ENCODE measurements around the gene KCNC4. TPM values are rescaled to one million over a fixed set of nuclear protein-coding genes. Genes with fewer than 3 reads are reported as not detected.

KCNC4 gene
- polyA plus RNA-seq, 3 donors from 2014 or later, result 0.18 to 0.48 (median 0.47) TPM

DNA sequence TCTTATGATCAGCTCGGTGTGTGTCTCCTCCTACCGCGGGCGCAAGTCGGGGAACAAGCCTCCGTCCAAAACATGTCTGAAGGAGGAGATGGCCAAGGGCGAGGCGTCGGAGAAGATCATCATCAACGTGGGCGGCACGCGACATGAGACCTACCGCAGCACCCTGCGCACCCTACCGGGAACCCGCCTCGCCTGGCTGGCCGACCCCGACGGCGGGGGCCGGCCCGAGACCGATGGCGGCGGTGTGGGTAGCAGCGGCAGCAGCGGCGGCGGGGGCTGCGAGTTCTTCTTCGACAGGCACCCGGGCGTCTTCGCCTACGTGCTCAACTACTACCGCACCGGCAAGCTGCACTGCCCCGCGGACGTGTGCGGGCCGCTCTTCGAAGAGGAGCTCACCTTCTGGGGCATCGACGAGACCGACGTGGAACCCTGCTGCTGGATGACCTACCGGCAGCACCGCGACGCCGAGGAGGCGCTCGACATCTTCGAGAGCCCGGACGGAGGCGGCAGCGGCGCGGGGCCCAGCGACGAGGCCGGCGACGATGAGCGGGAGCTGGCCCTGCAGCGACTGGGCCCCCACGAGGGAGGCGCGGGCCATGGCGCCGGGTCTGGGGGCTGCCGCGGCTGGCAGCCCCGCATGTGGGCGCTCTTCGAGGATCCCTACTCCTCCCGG, 1.5 kb downstream of the KCNC4 start:
- DNase-seq, result peak in 1 of 3 donors; percentile 33
- peak overlapping the region; percentile 76 to 88 (median 86) for H3K4me3 Mint-ChIP-seq

DNA sequence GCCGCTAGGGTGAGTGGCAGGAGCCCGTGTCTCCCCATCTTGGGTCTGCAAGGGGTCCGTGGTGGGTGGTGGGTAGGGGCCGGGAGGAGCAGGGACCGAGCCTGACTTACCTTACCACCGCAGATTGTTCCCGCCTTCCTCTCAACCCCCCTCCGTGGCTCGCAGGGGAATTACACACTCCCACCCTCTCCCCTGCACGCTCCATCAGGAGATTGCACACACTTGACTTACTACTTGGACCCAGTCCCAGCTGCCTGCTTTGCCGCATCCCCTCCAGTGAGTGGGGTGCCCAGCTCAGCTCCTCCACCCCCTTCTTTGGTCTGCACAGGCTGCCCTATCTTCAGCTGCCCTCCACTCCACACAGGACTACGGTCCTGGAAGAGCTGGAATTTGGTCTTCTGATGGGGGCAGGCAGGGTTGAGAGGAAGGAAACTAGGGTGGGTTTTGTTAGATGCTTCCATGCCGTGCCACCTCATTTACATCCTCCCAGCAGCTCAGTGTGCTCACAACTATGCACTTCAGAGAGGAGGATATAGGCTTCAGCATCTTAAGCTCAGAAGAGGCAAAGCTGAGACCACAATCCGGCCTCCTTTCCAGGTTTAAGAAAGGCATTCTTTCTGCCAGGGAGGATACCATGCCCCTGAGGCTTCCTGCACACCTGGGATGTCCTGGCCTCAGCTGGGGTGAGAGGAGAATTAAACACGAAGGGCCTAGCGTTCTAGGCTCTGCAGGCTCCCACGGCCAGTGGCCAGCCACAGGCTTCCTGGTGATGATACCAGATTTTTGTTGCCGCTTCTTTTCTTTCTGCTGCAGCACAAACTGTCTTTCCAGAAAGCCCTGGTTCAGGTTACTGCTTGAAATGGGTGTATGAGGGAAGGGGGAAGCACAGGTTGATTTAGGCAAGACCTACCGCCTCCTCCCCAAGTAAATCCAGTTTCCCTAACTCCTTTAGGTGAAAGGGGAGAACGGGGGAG, 2.3 kb downstream of the KCNC4 start:
- peak overlapping the region; percentile 67 to 70 (median 68) for H3K4me3 Mint-ChIP-seq
- H3K9me3 Mint-ChIP-seq, result peaks cover 0 to 1% (median 0%) of the 10 kb centered on the region in 6 donors
- DNase-seq, result no peak
- H3K27me3 Mint-ChIP-seq (ENCODE audit: low read depth in 3 of 3), result peaks cover 8 to 15% (median 12%) of the 10 kb centered on the region in 3 donors
- H3K36me3 Mint-ChIP-seq, result no peaks in the 10 kb centered on the region
- H3K27ac Mint-ChIP-seq, result peak overlapping the region in 1 of 6 donors; percentile 61
- peaks cover 18 to 19% of the 10 kb centered on the region in 2 donors for H3K4me1 Mint-ChIP-seq

More for the DNA sequence above, 1.5 kb downstream of the KCNC4 start:
- H3K4me1 Mint-ChIP-seq, result peaks cover 19 to 20% of the 10 kb centered on the region in 2 donors
- H3K27me3 Mint-ChIP-seq (ENCODE audit: low read depth in 3 of 3), result peaks cover 8 to 15% (median 13%) of the 10 kb centered on the region in 3 donors
- H3K27ac Mint-ChIP-seq, result peak overlapping the region in 5 of 6 donors; percentile 64 to 82 (median 71)
- no peaks in the 10 kb centered on the region for H3K36me3 Mint-ChIP-seq
- H3K9me3 Mint-ChIP-seq, result peaks cover 0 to 1% (median 0%) of the 10 kb centered on the region in 6 donors

DNA sequence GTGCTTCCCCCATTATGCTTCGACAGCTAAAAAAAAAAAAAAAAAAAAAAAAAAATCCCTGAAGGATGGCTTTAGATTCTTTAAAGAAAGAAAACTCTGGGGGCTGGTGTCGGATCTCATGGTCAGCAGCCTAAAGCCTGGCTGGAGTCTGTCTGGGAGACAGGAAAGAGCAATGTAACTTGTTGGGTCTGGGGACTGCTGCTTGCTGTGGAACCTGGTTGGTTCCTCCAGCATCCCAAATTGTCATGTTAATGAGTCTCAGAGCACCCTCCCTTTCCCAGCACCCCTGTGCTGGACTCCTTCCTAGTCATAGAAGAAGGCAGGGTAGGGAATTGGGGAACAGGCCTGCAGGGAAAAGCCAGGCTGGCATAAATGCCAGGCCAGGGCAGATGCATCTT, 3.0 kb downstream of the KCNC4 start:
- no peak for DNase-seq
- Mint-ChIP-seq H3K9me3 (peaks cover 0 to 1% (median 0%) of the 10 kb centered on the region in 6 donors), H3K27me3 (ENCODE audit: low read depth in 3 of 3) (peaks cover 8 to 15% (median 10%) of the 10 kb centered on the region in 3 donors), H3K4me1 (peaks cover 15 to 16% of the 10 kb centered on the region in 2 donors), H3K36me3 (no peaks in the 10 kb centered on the region), H3K27ac (peak overlapping the region in 1 of 6 donors; percentile 37), H3K4me3 (peak overlapping the region in 4 of 5 donors; percentile 38 to 51 (median 45))

DNA sequence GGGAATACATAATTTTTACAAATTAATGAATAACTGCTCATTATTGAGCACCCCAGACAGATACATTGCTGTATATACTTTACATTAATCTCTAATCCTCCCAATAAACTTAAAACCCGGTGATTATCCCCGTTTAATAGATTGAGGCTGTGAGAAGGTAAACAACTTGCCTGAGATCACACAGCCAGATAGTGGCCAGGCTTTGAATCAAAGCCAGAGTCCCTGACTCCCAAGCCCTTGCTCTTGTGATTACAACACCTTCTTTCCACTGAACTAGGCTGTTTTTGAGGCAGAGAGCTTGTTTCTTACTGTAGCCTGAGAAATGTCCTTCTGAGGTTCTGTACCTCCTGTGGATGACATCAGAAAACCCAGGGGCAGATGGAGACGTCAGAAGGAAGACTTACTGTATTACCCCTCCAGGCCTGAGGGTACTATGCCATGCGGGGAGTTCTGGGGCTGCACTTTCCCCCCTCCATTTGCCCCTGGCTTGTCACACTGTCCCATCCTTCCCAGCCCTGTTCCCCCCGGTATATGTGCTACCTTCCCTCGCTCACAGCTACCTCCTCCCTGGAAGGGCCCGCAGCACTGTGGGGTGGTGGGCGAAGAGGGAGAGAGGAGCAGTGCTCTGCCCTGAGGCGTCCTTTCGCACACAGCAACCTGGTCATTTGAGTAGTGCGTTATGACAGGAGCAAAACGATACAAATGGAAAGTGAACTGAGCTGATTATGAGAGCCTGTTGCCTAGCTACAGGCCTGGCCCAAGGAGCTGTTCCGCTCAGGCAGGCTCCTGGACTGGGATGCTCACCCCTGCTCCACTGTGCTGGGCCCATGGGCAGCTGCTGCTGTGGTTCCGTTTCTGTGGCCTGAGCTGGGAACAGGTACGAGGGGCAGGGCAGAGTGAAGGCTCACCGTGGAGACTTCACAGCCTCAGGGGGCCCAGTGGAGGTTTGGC, 4.6 kb downstream of the KCNC4 start:
- Mint-ChIP-seq H3K27me3 (ENCODE audit: low read depth in 3 of 3) (peaks cover 5 to 10% (median 9%) of the 10 kb centered on the region in 3 donors), H3K27ac (no peak overlapping the region), H3K4me1 (peaks cover 5 to 10% of the 10 kb centered on the region in 2 donors), H3K4me3 (no peak overlapping the region), H3K9me3 (peaks cover 0 to 1% (median 0%) of the 10 kb centered on the region in 6 donors), H3K36me3 (peaks cover 0 to 4% (median 0%) of the 10 kb centered on the region in 3 donors)
- DNase-seq, result no peak

DNA sequence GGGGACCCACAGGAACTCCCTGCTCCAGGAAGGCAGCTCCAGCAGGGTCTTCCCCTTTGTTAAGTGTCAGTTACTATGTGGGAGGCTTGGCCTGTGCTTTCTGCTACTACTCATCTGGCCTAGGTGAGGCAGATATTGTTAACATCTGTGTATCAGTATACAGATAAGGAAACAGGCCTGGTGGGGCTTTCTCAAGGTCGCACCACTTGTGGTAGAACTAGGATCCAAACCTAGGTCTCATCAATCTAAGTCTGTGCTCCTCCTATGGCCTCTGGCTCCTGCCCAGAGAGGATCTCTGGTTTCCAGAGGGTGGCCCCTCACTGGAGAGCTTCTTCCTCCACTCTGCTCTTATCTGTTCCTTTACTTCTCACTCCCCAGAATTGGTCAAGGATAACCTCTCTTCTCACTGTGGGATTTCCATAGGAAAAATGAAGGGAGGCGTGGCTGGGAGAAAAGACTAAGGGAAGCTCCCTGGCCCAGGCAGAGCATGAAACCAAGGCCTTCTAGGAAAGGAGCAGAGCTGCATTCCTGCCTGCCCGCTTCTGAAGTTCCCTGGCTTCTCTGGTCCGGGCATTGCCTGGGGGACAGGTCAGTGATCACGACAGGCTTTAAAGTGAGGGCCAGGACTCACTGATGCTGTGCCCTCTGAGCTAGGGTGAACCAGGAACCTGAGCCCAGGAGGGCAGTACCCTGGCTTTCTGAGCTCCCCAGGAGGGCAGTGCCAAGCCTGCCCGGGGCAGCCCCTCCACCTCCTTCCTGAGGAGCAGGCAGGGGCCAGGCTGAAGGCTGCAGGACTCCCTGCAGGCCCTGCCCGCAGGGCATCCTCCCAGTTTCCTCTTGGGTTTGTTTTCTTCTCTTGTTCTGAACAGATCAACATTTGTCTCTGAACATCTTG, 5.8 kb downstream of the KCNC4 start:
- H3K9me3 Mint-ChIP-seq, result peaks cover 0 to 1% (median 0%) of the 10 kb centered on the region in 6 donors
- no peak overlapping the region for H3K4me3 Mint-ChIP-seq
- peaks cover 4 to 8% (median 8%) of the 10 kb centered on the region in 3 donors for H3K27me3 Mint-ChIP-seq (ENCODE audit: low read depth in 3 of 3)
- peaks cover 0 to 4% (median 0%) of the 10 kb centered on the region in 3 donors for H3K36me3 Mint-ChIP-seq
- H3K4me1 Mint-ChIP-seq, result peaks cover 5 to 9% of the 10 kb centered on the region in 2 donors
- DNase-seq, result no peak
- H3K27ac Mint-ChIP-seq, result no peak overlapping the region

DNA sequence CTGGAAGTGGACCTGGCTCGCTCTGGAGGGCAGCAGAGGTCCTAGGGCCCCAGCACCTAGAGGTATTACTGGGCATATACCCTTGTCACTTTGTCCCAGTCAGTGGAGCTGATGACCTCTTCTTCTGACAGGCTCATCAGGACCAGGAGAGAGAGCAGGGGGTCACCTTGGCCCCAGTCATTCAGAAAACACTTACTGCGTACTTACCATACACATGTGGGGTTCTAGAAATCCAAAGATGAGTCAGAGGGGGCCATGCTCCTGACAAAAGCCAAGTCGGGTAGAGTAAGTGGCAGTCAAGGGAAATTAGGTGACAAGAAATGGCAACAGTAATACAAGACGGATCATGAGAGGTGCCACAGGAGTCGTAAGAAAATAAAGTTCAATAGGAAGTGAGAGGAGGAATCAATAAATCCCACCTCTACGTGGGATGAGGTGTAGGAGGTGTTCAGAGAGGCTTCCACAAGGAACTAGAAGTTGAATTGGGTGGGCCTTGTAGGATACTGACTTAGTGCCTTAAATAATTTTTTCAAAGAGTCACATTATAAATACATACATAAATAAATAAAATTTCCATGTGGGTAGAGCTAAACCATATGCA, 6.8 kb downstream of the KCNC4 start:
- no peak overlapping the region for H3K27ac Mint-ChIP-seq
- peaks cover 4 to 5% of the 10 kb centered on the region in 2 donors for H3K4me1 Mint-ChIP-seq
- peaks cover 3 to 6% (median 4%) of the 10 kb centered on the region in 3 donors for H3K27me3 Mint-ChIP-seq (ENCODE audit: low read depth in 3 of 3)
- H3K4me3 Mint-ChIP-seq, result no peak overlapping the region
- DNase-seq, result no peak
- H3K36me3 Mint-ChIP-seq, result peaks cover 0 to 4% (median 0%) of the 10 kb centered on the region in 3 donors
- H3K9me3 Mint-ChIP-seq, result peaks cover 0 to 1% (median 0%) of the 10 kb centered on the region in 6 donors

DNA sequence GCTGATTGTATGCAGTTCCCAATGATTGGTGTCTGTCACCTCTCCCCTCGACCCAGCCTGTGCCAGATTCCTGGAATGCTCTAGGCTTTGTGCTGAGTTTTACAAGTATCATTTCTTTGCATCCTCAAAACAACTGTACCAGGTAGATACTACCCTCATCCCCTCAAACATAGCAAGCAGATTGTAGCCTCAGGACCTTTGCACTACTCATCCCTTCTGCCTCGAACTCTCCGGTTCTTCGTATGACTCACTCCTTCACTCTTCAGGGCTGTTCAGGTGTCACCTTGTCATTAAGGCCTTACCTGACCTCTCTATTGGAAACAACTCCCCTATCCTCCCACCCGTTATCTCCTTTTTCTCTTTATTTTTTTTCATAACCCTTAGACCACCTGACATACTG, 8.0 kb downstream of the KCNC4 start:
- peaks cover 0 to 4% (median 0%) of the 10 kb centered on the region in 3 donors for H3K36me3 Mint-ChIP-seq
- H3K9me3 Mint-ChIP-seq, result peaks cover 0 to 1% (median 0%) of the 10 kb centered on the region in 6 donors
- no peak for DNase-seq
- peak overlapping the region in 1 of 6 donors; percentile 7 for H3K27ac Mint-ChIP-seq
- H3K4me1 Mint-ChIP-seq, result no peaks in the 10 kb centered on the region
- H3K27me3 Mint-ChIP-seq (ENCODE audit: low read depth in 3 of 3), result peaks cover 0 to 7% (median 4%) of the 10 kb centered on the region in 3 donors
- H3K4me3 Mint-ChIP-seq, result no peak overlapping the region

DNA sequence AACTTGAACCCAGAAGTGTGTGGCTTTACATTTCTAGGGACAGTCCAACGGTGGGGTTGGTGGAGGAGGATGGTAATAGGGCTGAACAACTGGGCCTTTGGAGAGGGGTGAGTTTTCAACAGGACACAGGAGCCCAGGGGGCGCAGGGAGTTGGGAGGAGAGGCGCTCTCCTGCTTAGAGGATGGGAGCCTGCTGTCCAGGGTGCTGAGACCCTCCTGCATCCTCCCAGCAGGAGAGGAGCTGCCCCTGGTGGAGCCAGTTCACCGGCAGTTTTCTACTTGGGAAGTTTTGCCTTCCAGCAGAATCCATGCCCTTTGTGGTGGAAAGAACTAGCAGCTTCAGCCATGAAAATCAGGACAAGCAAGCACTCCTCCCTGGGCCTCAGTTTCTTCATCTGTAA, 8.6 kb downstream of the KCNC4 start:
- no peak overlapping the region for H3K27ac Mint-ChIP-seq
- peaks cover 0 to 4% (median 4%) of the 10 kb centered on the region in 3 donors for H3K27me3 Mint-ChIP-seq (ENCODE audit: low read depth in 3 of 3)
- no peak overlapping the region for H3K4me3 Mint-ChIP-seq
- H3K36me3 Mint-ChIP-seq, result peaks cover 0 to 4% (median 0%) of the 10 kb centered on the region in 3 donors
- no peaks in the 10 kb centered on the region for H3K4me1 Mint-ChIP-seq
- DNase-seq, result no peak
- H3K9me3 Mint-ChIP-seq, result peaks cover 0 to under 1% (median 0%) of the 10 kb centered on the region in 6 donors

DNA sequence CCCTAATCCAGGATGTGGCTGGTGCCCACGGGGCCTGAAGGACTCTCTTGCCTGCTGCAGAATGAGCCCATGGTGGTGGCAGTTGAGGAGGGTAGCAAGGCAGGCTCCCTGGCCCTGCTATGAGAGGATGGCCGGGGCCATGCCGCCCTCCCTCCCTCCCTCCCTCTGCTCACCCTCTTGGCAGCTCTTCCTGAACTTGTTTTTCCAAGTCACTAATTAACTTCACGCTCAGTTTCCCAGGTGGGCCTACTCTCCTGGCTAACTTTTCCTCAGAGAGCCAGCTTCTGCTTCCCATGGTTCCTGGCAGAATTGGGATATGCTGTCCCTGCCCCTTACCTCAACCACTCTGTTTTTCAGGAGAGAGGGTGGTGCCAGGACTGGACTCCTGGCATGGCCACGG, 10.2 kb downstream of the KCNC4 start:
- Mint-ChIP-seq H3K27me3 (ENCODE audit: low read depth in 3 of 3) (peaks cover 0 to 4% (median 0%) of the 10 kb centered on the region in 3 donors), H3K9me3 (no peaks in the 10 kb centered on the region), H3K4me3 (no peak overlapping the region), H3K36me3 (peaks cover 0 to 4% (median 0%) of the 10 kb centered on the region in 3 donors), H3K4me1 (no peaks in the 10 kb centered on the region), H3K27ac (no peak overlapping the region)
- DNase-seq, result no peak

DNA sequence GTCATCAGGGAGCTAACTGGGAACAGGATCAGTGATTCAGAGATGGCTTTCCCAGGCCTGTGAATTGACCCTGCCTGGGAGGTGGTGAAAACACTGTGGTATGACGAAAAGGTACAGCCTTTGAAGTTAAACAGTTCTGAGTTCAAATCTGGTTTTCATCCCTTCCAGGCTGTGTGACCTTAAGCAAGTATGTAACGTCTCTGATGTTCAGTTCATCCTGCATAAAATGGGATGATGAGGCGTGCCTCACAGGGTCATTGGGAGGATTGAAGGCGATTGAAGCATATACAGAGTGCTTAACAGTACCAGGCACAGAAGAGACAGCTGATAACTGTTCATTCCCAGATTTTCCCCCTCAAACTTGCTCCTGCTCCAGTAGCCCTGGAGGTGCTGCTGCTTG, 11.0 kb downstream of the KCNC4 start:
- H3K27me3 Mint-ChIP-seq (ENCODE audit: low read depth in 3 of 3), result peaks cover 0 to 4% (median 0%) of the 10 kb centered on the region in 3 donors
- no peak overlapping the region for H3K27ac Mint-ChIP-seq
- no peaks in the 10 kb centered on the region for H3K4me1 Mint-ChIP-seq
- peaks cover 0 to 4% (median 0%) of the 10 kb centered on the region in 3 donors for H3K36me3 Mint-ChIP-seq
- H3K9me3 Mint-ChIP-seq, result no peaks in the 10 kb centered on the region
- no peak overlapping the region for H3K4me3 Mint-ChIP-seq
- no peak for DNase-seq

DNA sequence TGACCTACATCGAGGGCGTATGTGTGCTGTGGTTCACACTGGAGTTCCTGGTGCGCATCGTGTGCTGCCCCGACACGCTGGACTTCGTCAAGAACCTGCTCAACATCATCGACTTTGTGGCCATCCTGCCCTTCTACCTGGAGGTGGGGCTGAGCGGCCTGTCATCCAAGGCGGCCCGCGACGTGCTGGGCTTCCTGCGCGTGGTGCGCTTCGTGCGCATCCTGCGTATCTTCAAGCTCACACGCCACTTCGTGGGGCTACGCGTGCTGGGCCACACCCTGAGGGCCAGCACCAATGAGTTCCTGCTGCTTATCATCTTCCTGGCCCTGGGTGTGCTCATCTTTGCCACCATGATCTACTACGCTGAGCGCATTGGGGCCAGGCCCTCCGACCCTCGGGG, 13.0 kb downstream of the KCNC4 start:
- Mint-ChIP-seq H3K9me3 (no peaks in the 10 kb centered on the region), H3K36me3 (peaks cover 0 to 4% (median 0%) of the 10 kb centered on the region in 3 donors), H3K4me3 (no peak overlapping the region), H3K4me1 (no peaks in the 10 kb centered on the region), H3K27me3 (ENCODE audit: low read depth in 3 of 3) (peaks cover 0 to 1% (median 0%) of the 10 kb centered on the region in 3 donors), H3K27ac (no peak overlapping the region)
- no peak for DNase-seq

DNA sequence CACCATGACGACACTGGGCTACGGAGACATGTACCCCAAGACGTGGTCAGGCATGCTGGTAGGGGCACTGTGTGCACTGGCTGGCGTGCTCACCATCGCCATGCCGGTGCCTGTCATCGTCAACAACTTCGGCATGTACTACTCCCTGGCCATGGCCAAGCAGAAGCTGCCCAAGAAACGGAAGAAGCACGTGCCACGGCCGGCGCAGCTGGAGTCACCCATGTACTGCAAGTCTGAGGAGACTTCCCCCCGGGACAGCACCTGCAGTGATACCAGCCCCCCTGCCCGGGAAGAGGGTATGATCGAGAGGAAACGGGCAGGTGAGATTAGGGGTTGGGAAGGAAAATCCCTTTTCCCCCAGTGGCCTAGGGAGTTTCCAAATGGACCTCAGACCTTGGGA, 13.5 kb downstream of the KCNC4 start:
- DNase-seq, result no peak
- peaks cover 0 to 1% (median 0%) of the 10 kb centered on the region in 3 donors for H3K27me3 Mint-ChIP-seq (ENCODE audit: low read depth in 3 of 3)
- no peak overlapping the region for H3K27ac Mint-ChIP-seq
- peaks cover 0 to under 1% (median 0%) of the 10 kb centered on the region in 3 donors for H3K36me3 Mint-ChIP-seq
- no peaks in the 10 kb centered on the region for H3K9me3 Mint-ChIP-seq
- no peaks in the 10 kb centered on the region for H3K4me1 Mint-ChIP-seq
- no peak overlapping the region for H3K4me3 Mint-ChIP-seq
